ENCODE data around the gene PHYHD1. TPM values are rescaled to one million over a fixed set of nuclear protein-coding genes. Genes with fewer than 3 reads are reported as not detected.
"Not testable (repeated sequence)": the region's sequence is repeated elsewhere in the genome, so short reads cannot be mapped to it uniquely, and the experiment has no call there.

PHYHD1 gene
- polyA plus RNA-seq, 5 donors = 33.0 to 48.7 (median 41.8) TPM

DNA sequence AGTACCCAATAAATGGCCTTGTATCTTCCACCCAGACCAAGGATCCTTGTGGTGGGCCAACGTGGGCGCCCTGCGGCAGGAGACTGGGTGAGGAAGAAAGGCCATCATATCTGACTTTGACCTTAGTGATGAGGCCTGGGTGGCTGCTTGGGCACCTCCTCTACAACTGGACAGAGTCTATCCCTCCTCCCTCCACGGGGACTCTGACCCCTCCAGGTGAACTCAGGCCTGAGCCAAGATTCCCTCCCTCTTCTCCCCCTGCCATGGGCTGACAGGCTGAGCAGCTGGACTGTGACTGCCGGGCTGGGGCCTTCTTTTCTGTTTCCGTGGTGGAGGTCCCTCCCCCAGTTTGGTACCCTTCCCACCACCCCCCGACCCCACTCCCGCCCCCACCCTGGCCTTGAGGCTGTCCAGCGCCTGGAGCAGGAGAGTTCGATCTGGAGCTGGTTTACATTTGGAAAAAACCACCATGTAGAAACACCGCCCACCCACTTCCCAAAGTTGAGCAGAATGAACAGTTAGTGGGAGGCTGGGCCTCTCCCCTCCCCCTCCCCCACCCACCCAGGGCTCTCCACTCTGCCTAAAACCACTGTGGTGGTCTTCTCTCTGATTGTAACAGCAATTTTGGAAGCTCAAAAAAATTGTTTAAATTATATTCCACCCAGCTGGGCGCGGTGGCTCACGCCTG lies 1.2 kb upstream of the PHYHD1 start:
- no peak for DNase-seq

DNA sequence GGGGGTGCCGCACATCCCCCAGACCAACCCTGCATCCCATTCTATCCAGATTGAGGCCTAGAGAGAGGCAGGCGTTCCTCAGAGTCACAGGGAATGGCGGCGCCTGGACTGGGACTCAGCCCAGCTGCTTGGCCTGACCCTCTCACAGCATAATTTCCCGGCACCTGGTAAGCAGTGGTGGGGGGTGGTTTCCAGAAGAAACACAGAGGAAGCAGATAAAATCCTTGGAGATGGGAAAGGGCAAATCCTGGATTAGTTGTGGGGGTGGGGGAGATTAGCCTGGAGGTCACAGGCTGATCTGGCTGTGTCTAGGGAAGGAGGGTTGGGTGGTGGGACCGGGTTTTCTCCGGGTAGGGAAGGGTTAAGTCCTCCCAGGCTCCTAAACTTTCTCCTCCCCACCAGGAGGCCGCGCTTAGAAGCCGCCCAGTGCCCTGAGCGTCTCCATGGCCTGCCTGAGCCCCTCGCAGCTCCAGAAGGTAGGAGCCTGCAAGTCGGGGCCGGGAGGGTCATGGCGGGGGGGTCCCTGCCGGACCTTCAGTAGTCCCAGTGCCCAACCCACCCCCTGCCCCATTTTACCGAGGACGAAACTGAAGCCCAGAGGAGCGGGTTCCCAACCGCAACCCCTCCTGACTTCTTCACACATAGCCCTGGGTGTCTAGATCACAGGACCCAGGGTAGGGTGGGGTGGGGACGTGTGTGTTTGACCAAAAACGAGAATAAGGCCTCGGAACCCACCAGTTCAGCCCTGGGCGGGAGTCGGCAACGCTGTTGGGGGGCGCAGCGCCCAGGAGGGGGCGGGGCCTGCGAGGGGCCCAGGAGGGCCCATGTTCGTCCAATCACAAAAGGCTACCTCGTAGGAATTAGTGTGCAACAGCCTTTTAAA lies 1.3 kb downstream of the PHYHD1 start:
- DNase-seq = peak; percentile 69 to 71

DNA sequence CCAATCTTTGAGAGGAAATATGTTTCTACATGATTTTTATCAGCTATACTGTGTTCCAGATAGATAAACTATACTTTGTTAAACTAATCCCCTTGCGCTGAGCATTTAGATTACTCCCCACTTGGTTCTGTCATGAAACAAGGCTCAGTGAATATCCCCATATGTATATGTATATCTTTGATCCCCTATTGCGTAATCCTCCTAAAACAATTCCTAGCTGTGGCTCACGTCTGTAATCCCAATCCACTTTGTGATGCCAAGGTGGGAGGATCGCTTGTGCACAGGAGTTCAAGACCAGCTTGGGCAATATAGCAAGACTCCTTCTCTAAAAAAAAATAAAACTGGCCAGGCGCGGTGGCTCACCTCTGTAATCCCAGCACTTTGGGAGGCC lies 2.7 kb downstream of the PHYHD1 start:
- DNase-seq = no peak

DNA sequence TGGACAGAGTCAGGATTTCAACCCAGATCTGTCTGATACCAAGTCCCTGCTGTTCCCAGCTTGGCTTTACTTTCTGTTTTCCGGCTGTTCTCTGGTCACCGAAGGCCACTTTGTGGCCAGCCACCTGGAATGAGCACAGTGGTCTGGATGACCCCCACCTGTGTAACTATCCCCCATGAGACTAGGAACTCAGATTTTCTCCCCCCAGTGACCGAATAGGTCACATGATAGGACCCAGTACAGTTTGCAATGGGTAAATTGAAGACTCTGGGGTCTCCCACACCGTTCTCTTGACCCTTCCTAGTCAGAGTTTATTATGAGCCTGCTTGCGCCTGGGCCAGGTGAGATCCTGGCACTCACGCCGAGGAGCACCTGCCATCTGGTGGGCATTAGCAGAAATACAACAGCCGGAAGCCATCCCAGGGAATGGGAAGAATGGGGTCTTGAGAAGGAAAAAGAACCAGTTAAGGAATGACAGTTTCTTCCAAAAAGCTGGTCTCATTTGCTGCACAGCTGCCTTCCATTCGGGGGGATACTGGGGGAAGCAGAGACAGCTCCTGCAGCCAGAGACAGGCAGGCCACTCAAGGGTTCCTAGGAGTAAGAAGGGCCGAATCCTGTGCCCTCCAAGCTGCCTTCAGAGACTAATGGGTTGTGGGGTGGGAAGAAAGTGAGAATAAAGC lies 7.1 kb downstream of the PHYHD1 start:
- DNase-seq = no peak

DNA sequence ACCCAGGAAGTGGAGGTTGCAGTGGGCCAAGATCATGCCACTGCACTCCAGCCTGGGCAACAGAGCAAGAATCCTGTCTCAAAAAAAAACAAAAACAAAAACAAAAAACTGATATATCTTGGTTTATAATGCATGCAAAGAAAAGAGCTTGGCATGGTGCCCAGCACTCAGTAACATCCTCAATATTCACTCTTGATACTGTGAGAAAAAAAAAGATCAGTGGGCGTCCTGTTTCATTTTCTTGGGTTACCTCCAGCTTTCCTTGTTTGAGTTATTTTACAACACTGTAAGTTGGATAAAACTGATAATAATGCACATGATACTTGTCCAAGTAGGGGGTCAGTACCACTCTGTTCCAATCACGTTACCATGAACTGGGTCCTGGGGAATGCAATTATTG lies 7.8 kb downstream of the PHYHD1 start:
- no peak for DNase-seq

DNA sequence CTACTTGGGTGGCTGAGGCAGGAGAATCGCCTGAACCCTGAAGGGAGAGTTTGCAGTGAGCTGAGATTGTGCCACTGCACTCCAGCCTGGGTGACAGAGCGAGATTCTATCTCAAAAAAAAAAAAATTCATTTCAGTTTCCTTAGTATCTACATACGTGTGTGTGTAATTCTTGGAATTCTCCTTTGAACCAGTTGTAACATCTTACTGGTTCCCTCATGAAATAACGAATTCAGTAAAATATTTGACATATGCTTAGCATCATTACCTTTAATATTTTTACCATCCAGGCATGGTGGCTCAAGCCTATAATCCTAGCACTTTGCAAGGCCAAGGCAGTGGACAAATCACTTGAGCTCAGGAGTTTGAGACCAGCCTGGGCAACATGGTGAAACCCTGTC lies 8.8 kb downstream of the PHYHD1 start:
- DNase-seq = no peak

DNA sequence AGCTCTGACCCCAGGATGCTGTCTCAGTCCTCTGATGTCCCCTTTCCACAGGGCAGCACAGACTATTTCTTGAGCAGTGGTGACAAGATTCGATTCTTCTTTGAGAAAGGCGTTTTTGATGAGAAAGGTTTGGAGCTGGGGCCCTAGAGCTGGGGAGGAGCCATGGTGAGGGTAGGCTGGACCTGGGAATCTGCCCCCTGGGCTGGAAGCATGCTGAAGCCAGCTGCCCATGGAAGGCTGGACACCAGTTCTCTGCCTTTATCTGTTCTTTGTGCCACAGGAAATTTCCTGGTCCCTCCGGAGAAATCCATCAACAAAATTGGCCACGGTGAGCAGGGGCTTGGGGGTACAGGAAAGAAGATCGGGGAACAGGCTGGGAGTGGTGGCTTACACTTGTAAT lies 12.9 kb downstream of the PHYHD1 start:
- no peak for DNase-seq

DNA sequence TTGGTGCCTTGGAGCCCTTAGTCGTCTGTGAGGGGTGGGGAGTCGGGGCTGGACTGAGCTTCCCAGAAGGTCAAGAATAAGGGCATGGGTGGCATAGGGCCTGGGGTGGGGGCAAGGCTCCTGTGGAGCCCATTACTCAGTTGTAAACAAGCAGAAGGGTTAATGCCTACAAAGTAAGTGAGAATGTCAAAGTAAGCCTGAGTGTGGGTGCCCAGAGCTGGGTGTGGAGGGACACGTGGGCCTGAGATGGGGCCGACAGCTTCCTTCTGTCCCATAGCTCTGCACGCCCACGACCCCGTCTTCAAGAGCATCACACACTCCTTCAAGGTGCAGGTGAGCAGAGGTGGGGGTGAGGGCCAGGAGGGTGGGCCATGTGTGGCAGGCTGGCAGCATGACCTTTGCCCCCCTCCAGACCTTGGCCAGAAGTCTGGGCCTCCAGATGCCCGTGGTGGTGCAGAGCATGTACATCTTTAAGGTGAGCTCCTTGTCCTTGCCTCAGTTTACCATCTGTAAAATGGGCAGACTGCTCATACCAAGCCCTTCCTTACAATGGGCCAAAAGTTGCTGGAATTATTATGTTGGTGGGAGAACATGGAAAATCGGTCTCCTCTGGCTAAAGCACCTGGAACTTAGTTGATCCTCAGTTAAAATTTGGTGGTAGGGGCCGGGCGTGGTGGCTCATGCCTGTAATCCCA lies 15.5 kb downstream of the PHYHD1 start:
- no peak for DNase-seq

DNA sequence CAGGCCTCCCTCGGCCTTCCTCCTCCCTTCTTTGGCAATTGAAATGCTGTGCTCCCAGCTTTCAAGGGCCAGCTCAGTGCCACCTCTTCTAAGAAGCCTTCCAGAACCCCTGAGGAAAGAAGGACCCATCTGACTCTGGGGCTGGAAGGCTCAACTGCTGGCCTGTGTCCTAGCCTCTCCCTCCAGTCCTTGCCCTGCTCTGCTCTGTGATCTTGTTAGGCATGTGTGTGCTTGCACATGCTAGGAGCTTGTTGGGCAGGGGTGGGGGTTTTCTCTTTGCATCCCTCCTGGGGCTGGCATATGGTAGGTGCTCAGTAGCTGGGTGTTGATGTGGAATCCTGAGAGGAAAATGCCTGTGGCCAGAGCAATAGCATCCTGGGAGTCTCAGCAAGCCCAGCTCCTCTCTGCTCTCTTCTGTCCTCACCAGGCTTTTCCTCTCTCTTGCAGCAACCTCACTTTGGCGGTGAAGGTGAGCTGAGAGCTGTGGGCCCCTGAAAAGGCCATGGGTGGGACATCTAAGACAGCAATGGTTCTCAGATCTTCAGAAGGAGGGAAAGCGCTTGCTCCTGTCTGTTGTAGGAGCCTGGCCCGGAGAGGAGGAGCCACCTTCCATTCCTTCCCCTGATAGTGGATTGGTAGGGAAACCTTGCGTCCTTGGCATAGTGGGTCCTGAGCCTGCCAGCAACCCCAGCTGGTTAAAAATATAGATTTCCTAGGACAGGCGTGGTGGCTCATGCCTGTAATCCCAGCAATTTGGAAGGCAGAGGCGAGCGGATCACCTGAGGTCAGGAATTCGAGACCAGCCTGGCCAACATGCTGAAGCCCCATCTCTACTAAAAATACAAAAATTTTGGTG lies 16.8 kb downstream of the PHYHD1 start:
- DNase-seq = no peak

DNA sequence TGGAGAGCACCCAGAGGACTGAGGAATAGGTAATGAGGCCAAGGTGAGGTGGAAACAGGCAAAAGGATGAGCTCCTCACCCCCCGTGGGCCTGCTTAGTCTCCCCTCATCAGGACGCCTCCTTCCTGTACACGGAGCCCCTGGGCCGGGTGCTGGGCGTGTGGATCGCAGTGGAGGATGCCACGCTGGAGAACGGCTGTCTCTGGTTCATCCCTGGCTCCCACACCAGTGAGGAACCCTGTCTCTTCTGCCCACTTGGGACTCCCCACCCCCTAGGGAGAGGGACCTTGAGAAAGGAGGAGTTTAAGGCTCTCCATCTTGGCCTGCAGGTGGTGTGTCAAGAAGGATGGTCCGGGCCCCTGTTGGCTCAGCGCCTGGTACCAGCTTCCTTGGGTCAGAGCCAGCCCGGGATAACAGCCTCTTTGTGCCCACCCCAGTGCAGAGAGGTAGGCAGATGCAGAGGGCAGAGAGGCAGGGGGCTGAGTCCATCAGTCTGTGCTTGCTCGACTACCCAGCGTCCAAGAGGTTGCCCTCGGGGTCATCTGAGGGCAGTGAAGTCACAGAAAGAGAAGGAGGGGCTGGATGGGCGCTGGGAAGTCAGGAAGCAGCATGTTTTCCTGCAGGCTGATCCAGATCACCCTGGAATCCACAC lies 19.6 kb downstream of the PHYHD1 start:
- no peak for DNase-seq

DNA sequence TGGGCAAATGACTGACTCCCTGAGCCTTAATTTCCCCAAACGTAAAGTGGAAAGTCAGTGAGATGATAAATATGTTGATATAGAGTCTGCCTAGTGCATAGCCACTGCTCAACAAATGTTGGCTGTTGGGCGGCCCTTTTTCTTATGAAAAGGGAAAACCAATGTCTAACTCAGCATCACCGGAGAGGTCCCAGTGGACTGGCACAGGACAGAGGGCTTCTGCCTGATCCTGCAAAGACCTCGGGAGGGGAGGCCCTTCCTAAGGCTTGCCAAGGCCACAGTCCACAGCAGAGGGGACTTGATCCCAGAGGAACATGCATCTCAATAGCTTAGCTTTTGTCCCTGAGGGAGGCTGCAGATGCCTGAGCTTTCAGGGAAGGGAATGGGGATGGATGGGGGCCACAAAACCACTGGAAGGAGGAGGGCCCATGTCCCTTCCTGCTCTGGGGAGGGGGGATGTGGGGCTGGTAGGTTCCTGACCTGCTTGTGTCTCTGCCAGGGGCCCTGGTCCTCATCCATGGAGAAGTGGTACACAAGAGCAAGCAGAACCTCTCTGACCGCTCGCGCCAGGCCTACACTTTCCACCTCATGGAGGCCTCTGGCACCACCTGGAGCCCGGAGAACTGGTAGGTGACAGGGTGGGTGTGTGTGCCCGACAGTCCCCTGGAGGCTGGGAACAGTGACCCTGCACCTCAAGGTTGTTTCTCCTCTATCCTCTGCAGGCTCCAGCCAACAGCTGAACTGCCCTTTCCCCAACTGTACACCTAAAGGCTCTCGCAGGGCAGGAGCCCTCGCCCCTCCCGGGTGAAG lies 20.4 kb downstream of the PHYHD1 start:
- DNase-seq = no peak

DNA sequence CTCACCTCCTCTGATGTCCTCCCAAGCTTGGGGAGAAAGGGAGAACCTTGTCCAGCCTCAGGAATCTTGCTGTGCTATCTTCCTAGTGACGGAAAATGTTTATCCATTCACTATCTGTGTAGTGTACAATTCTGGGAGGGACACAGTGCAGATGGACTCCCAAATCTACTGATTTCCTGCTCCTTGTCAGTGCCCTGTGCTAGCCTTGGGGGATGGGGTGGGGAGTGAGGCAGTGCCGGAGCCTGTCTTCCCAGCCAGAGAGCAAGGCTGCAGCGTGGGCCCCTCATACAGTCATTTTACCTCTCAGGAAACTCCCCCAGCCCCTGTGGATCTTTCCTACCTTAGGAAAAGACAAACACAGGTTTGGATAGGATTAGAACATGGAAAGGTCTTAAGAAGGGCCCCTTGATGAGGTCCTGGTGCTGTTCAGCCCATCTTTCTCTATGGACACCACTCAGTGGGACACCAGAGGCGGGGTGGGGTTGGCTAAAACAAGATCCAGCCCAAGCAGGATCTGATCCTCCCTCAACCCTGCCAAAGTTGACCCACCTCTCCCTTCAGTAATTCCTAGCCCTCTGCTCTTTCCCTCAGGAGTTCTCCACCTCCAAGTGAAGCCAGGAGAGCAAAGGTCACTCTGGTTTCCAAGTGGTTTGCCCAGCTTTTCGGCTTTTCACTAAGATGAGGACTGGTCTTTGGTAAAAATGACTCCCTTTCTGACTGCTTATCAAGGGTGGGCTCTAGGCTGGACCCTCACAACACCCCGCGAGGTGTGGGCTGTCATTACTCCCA lies 23.2 kb downstream of the PHYHD1 start:
- no peak for DNase-seq

DNA sequence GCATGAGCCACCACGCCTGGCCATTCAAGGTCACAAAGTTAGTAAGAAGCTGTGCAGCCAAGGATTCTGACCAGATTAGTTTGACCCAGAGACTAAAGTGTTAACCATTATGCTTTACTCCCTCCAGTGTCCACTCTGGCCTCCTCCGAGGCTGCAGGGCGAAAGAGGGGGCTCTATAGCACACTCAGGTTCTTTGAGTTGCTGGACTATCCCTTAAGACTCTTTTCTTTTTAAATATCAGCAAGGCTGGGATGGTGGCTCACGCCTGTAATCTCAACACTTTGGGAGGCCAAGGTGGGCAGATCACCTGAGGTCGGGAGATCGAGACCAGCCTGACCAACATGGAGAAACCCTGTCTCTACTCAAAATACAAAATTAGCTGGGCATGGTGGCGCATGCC lies 24.2 kb downstream of the PHYHD1 start:
- not testable (repeated sequence) for DNase-seq

DNA sequence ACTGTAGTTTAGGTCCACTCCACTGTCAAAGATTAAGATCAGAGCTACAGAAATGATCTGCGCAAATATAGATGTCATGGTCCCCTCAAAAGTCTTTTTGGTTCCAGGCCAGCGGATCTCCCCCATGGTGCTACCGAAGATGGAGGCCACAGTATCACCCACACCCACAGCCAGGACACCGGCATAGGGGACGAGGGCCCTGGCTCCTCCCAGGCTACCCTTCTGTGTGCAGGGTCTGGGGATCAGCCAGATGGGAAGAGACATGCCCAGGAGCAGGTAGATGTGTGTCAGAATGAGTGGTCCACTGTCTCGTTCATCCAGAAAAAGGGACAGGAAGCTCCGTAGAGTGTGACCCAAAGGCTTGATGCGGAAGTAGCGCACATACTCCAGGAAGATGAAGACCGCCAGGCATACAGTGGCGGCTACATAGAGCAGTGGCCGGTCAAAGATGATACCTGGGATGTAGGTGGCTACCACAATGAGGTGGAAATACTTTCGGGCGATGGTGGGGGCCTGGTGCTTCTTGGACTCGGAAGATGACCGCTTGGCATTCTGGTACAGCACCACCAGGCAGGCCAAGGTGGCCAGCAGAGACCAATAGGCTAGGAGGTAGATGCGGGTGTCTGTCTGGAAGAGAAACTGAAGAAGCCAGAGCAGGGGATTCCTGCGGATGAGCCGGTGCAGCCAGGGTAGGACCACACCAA lies 25.2 kb downstream of the PHYHD1 start:
- no peak for DNase-seq

DNA sequence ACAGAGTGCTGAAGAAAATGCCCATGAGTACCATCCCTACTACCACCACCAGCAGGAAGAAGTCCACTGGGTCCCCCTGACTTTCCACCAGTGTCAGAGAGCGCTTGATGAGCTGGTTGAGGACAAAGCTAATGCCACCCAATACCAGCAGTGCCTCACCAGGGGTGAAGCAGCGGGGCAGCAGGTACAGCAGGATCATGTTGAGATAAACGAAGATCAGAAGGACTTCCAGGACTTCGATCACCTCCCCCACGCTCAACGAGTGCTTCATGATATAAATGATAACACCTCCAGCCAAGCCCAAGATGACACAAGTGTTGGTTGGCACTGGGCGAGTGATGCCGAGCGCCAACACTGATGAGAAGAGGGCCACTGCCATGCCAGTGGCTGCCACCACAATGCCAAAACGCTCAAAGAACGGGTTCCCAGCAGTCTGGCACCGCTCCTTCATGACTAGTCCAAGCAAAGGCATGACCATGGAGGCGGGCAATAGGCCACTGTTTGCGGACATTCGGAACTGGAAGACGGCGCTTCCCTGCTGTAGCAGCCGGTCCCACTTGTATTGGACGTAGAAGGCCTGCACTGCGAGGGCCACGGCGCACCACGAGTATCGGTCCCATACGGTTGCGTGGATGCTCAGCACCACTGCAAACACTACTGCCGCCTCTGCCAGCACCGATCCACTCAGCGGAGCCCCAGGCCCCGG lies 25.9 kb downstream of the PHYHD1 start:
- DNase-seq = no peak

DNA sequence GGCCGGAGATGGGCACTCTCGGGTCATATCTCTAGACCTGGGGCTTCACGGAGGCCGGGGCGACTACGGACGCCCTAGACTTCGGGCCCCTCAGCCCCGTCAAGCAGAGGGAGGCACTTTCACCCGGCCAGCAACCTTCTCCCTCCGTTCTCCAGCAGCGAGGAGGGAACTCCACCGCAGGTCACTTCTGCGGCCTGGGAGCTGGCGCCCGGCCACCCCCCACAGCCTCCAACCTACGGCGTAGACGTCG lies 26.4 kb downstream of the PHYHD1 start:
- DNase-seq = no peak

DNA sequence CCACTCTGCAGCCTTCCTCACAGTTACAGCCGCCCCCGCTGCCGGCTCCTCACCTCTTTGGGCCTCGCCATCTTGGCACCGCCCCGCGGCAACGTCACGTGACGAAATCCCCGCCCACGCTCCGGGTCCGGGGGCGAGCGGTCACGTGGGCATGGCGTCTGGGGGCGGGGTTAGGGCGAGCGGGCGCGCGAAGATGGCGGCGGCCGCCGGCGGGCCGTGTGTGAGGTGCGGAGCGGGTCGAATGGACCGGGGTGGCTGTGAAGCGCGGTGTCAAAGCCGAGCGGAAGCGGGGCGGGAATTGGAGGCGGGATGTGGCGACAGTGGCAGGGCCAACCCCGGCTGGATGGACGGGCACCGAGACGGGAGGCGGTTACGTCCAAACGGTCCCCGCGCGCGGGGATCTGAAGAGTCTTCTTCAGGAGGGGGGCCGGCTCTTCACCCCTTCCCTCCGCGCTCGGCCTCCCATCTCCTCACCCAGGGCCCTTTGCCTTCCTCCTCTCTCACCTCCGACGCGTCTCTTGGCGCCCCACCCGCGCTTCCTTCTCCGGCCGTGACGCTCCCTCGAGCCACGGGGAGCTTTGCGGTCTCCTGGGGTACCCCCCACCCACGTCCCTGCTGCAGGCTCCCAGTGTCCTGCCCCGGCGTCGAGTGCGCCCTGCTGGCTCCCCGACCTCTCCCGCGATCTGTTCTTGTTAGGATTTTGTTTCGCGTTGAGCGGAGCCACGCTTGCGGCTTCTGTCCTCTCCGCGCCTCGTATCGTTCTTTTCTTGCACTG lies 26.9 kb downstream of the PHYHD1 start, which contains the start of the genes DOLK and NUP188:
Gene DOLK (minus strand): TSS at position 77 of the 775 bp plus-strand sequence. CDS start 300 bp downstream, outside the sequence.
Gene NUP188 (plus strand): TSS at position 173 of the 775 bp plus-strand sequence. CDS start 21 bp downstream, at position 194.
- peak; percentile 93 to 94 for DNase-seq

All from right lung (tissue), 5 donors.